ENCODE results near the gene DNAJC1.

DNAJC1 gene

GRCh38 chr10:21959998-21960397, 43.5 kb downstream of the DNAJC1 start:
- no peak for DNase-seq

- DNase-seq = no peak
Measured at GRCh38 chr10:21954690-21955089, 48.8 kb downstream of the DNAJC1 start.

GRCh38 chr10:21954132-21954531, 49.4 kb downstream of the DNAJC1 start:
- no peak for DNase-seq

- DNase-seq = no peak
Measured at GRCh38 chr10:21953585-21954057, 49.9 kb downstream of the DNAJC1 start.

- DNase-seq = no peak
Measured at GRCh38 chr10:21950566-21950965, 53.0 kb downstream of the DNAJC1 start.

- DNase-seq = no peak
Measured at GRCh38 chr10:21946946-21947345, 56.6 kb downstream of the DNAJC1 start.

- DNase-seq = no peak
Measured at GRCh38 chr10:21944727-21945386, 58.7 kb downstream of the DNAJC1 start.

GRCh38 chr10:21943633-21944265, 59.8 kb downstream of the DNAJC1 start:
- DNase-seq = no peak

- DNase-seq = no peak
Measured at GRCh38 chr10:21935439-21936023, 68.0 kb downstream of the DNAJC1 start.

GRCh38 chr10:21934307-21934706, 69.2 kb downstream of the DNAJC1 start:
- no peak for DNase-seq

GRCh38 chr10:21929070-21929469, 74.5 kb downstream of the DNAJC1 start:
- DNase-seq = no peak

GRCh38 chr10:21927631-21928353, 75.7 kb downstream of the DNAJC1 start:
- no peak for DNase-seq

GRCh38 chr10:21926949-21927348, 76.6 kb downstream of the DNAJC1 start:
- no peak for DNase-seq

- no peak for DNase-seq
Measured at GRCh38 chr10:21926358-21926925, 77.1 kb downstream of the DNAJC1 start.

GRCh38 chr10:21925851-21926250, 77.7 kb downstream of the DNAJC1 start:
- DNase-seq = no peak

- no peak for DNase-seq
Measured at GRCh38 chr10:21924511-21924910, 79.0 kb downstream of the DNAJC1 start.

GRCh38 chr10:21920633-21921032, 82.9 kb downstream of the DNAJC1 start:
- no peak for DNase-seq

GRCh38 chr10:21919906-21920305, 83.6 kb downstream of the DNAJC1 start:
- DNase-seq = no peak

GRCh38 chr10:21919117-21919516, 84.4 kb downstream of the DNAJC1 start:
- no peak for DNase-seq

- DNase-seq = peak in 1 of 14 donors; percentile 0
Measured at GRCh38 chr10:21912625-21913024, 90.9 kb downstream of the DNAJC1 start.

GRCh38 chr10:21910798-21911197, 92.7 kb downstream of the DNAJC1 start:
- DNase-seq = no peak

- DNase-seq = no peak
Measured at GRCh38 chr10:21907436-21907835, 96.1 kb downstream of the DNAJC1 start.

GRCh38 chr10:21904930-21905329, 98.6 kb downstream of the DNAJC1 start:
- no peak for DNase-seq
